ENCODE results near the gene ELL3. TPM values are rescaled to one million over a fixed set of nuclear protein-coding genes. Genes with fewer than 3 reads are reported as not detected.

Gene ELL3, protein sequence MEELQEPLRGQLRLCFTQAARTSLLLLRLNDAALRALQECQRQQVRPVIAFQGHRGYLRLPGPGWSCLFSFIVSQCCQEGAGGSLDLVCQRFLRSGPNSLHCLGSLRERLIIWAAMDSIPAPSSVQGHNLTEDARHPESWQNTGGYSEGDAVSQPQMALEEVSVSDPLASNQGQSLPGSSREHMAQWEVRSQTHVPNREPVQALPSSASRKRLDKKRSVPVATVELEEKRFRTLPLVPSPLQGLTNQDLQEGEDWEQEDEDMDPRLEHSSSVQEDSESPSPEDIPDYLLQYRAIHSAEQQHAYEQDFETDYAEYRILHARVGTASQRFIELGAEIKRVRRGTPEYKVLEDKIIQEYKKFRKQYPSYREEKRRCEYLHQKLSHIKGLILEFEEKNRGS
- 1.3 to 2.4 TPM (median 1.7 TPM) in 5 replicates for total RNA-seq (2022; extraction: Qiagen RNA extraction; ENCODE audit: low read depth)

GRCh38 chr15:43776718-43777266 is at the start of gene ELL3:
Gene ELL3, minus strand, starts transcription at chr15:43776966. Its CDS starts 65 bp downstream, at chr15:43776901.

DNA sequence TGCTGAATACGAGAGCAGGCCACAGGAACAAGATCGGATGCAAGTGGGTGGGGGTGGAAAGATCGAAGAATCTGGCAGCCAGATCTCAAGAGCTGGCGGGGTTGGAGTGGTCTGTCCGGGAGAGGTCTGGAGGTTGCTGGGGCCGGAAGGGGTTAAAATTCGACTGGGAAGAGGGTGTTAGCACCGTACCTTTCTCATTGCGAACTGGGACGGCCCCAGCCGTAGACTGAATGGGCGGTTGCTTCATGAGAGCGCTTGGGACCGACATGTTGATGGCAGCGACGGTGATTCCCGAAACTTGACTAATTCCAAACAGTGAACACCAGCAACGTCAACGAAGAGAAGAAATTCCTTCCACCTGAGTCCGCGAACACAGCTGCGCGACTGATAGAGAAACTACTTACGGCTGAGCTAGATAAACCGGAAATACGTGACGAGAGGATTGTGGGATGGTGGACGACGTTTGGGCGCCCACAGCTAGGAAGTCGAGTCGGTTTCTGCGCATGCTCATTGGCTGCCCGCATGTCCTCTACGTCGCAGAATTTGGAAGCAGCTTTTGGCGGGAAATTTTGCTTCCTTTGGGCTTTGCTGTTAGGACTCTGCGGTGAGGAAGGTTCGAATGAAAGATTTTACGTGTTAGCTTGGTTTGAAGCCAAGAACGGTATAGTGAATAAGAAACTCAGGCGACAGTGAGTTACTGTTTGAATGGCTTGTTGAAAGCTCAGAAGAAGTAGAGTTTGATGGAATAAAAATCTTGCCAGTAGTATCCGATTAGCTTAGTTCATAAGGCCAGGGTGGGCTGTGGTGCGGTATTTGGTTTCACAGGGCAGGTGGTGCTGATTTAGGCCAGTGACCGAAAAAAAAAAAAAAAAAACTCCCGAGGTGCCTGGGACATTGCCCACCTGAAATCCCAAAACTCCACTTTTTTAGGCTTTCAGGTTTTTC is 47.8 kb upstream of the ELL3 start, which contains the start of gene MFAP1:
TSS of gene MFAP1 (minus strand) at position 389 of the 945 bp plus-strand sequence. CDS start at position 268, 121 bp downstream.

DNA sequence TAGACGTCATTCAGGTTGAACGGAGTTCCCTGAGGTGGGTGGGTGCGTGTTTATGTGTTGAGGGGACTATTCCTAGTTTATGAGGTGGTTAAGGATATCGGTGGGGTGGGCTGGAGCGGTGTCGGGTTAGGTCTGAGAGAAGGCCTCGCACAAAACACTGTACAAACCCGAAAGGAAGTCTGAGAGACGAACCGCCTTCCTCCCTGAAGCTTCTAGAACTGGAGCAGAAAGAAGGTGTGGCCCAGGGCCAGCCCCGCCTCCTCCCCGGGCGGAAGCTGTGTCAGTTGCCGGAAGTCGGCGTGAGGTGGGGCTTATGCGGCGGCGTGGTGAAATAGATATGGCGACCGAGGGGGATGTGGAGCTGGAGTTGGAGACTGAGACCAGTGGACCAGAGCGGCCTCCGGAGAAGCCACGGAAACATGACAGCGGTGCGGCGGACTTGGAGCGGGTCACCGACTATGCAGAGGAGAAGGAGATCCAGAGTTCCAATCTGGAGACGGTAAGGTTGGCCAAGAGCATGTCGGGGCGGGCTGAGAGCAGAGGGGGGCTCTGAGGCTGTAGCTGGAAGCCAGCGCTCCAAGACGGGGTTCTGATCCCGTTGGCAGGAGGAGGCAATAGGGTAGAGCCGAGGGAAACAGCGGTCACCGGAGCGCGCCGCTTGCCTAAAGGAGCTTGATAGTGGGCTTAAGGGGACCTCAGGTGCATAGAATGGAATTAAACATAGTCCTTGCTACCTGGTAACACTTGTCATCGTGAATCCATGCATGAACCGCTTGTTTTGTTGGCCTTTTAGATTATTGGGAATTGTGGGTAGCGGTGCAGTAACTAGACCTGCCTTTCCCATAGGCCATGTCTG is 23.7 kb upstream of the ELL3 start, which contains the start of gene HYPK:
TSS of gene HYPK (plus strand) at position 314 of the 856 bp plus-strand sequence. CDS start at position 338, 24 bp downstream.

DNA sequence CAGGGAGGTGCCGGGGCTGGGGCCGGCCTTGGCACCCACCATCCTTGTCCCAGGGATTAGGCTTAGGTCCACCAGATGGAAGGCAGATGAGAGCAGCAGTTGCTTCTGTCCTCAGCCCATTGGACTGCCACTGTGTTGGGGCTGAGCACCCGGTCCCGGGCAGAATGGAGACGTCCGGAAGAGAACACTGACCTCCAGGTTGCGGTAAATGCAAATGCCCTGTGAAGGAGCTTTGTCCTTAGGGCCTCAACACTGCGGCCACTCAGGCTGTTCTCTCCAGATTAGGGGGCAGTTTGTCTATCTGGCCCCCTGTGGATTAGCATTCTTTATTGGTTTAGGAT is 23.1 kb upstream of the ELL3 start, which contains the start of gene SERINC4:
TSS of gene SERINC4 (minus strand) at position 276 of the 341 bp plus-strand sequence. CDS start at position 42, 234 bp downstream.

GRCh38 chr15:43791993-43792760 is 15.4 kb upstream of the ELL3 start, which contains the start of gene SERF2:
Gene SERF2, plus strand, starts transcription at chr15:43792320. Its CDS starts 57 bp downstream, at chr15:43792377.

GRCh38 chr15:43746245-43746902 is 30.4 kb downstream of the ELL3 start, which contains the start of gene PDIA3:
Gene PDIA3, plus strand, starts transcription at chr15:43746438. Its CDS starts 102 bp downstream, at chr15:43746540.

Other genes starting within 250 kb of the ELL3 start
- gene PPIP5K1, start 186.8 kb downstream of the ELL3 start, total RNA-seq (2022; extraction: Qiagen RNA extraction; ENCODE audit: low read depth) = 5.0 to 8.2 TPM (median 6.5 TPM) in 5 replicates
- gene CKMT1B, start 182.9 kb downstream of the ELL3 start, total RNA-seq (2022; extraction: Qiagen RNA extraction; ENCODE audit: low read depth) = 2.6 to 5.5 TPM (median 4.8 TPM) in 5 replicates
- 0.03 to 0.20 TPM (median 0.10 TPM) in 4 of 5 replicates, not detected in the other for gene STRC, start 158.2 kb downstream of the ELL3 start, total RNA-seq (2022; extraction: Qiagen RNA extraction; ENCODE audit: low read depth)
- gene CATSPER2, start 128.1 kb downstream of the ELL3 start, total RNA-seq (2022; extraction: Qiagen RNA extraction; ENCODE audit: low read depth) = 0.34 to 1.4 TPM (median 0.66 TPM) in 5 replicates
- gene CKMT1A, start 83.1 kb downstream of the ELL3 start, total RNA-seq (2022; extraction: Qiagen RNA extraction; ENCODE audit: low read depth) = 1.8 to 4.5 TPM (median 2.3 TPM) in 5 replicates
- gene PDIA3, start 30.5 kb downstream of the ELL3 start, total RNA-seq (2022; extraction: Qiagen RNA extraction; ENCODE audit: low read depth) = 250 to 364 TPM (median 349 TPM) in 5 replicates
- 489 to 715 TPM (median 656 TPM) in 5 replicates for gene SERF2, start 15.4 kb upstream of the ELL3 start, total RNA-seq (2022; extraction: Qiagen RNA extraction; ENCODE audit: low read depth)
- gene SERINC4, start 23.3 kb upstream of the ELL3 start, total RNA-seq (2022; extraction: Qiagen RNA extraction; ENCODE audit: low read depth) = not detected in 5 replicates
- gene HYPK, start 23.6 kb upstream of the ELL3 start, total RNA-seq (2022; extraction: Qiagen RNA extraction; ENCODE audit: low read depth) = 3.1 to 9.2 TPM (median 4.2 TPM) in 5 replicates
- 23.8 to 26.5 TPM (median 23.9 TPM) in 5 replicates for gene MFAP1, start 47.7 kb upstream of the ELL3 start, total RNA-seq (2022; extraction: Qiagen RNA extraction; ENCODE audit: low read depth)
- 11.6 to 13.7 TPM (median 12.7 TPM) in 5 replicates for gene WDR76, start 50.0 kb upstream of the ELL3 start, total RNA-seq (2022; extraction: Qiagen RNA extraction; ENCODE audit: low read depth)

Measured in A549 treated with GW870086 at 1 μM for 4 hours (cell line).